ENCODE results near the gene TNNC2.

The TNNC2 gene

DNA sequence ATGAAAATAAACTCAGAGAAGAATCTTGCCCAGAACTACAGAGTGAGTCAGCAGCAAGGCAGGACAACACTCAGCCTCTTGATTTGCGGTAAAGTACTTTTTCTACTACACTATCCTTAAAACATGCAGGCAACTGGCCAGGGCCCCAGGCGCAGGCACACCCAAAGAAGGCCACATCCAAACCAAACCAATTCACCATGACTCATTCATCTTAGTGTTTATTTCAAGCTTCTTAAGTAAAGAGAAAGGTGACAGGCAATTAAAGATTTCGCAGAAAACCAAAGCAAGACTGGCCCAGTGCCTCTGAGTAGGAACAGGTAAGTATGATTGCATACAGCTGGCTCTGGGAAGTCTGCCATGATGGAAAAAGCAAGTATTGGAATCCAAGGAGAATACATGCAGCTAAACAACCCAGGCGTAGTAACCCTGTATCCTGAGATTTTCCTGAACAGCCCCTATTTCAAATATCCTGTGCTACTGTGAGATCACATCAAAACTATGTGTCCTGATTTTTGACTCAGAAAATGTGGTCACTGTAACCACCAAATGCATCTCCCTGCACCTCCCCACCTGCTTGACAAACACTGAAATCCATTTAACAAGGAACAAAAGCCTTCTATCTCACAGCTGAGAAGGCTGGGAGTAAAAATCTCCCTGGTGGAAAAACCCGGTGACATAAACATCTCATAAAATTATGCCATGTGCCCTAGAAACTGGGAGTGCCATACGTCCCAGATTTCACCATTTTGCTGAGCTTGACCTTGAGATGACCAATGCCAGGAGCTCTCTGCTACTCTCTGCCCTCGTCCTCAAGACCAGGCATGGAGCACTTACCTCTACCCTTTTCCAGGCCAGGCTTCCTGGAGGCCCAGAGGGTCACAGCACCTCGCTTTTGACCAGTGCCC is 47.8 kb downstream of the TNNC2 start:
- no peak for DNase-seq

DNA sequence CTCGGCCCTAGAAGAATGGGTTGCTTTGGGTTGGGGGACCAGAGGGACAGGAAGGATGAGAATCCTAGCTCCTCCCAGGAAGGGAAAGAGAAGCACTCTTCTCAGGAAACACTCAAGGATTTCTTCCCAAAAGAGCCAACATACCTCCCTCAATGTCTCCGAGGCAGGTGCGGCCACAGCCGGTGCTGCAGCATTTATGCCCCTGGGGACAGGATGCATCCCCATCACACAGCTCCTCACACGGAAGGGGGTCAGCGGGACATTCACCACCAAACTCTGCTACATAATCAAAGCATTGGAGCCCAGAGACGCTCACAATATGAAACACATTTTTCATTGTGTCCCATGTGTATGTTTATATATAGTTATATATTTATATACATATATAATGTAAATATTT is 50.2 kb downstream of the TNNC2 start:
- DNase-seq: no peak

DNA sequence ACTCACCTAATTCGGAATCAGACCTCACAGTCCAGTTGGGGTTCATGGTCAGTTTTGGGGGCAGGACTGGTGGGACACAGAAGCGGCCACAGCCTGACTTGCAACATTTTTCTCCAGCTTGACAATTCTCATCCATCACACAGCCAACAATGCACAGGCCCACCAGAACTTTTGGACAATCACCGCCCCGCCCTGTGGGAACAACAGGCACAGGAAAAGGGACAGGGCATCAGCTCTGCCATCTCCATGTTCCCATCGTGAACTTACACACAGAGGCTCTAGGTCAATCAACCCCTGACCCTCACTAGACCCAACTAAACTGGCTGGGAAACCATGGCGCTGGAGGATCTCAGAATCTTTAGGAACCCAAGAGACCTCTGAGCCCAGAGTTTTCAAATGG is 51.7 kb downstream of the TNNC2 start:
- DNase-seq: no peak

DNA sequence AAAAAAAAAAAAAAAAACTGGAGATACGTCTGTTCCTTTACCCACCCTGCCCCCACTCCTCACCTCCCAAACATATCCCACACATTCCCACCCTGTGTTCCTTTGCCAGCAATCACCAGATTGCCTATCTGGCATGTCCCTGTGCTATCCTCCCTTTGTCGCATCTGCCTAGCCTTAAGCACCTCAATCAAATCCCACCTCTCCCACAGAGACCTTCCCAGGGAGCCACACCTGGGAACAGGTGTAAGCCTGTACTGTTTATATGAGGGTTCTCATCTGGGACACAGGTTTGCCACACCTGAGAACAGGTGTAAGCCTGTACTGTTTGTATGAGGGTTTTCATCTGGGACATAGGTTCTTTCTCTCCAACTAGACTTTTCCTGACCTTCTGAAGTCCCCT is 52.2 kb downstream of the TNNC2 start:
- DNase-seq: no peak

Measured in GF-D8 (cell line).